ENCODE data around the gene IRF2.
A peak's percentile ranks its signal among the peaks of the same experiment; 100 is the strongest.

The IRF2 gene

GRCh38 chr4:184368290-184368689 lies 106.1 kb downstream of the IRF2 start:
- DNase-seq (ENCODE audit: low read depth): no peak

GRCh38 chr4:184364100-184364921 lies 110.0 kb downstream of the IRF2 start:
- no peak for DNase-seq (ENCODE audit: low read depth)

- DNase-seq (ENCODE audit: low read depth): no peak
Observed at GRCh38 chr4:184363258-184363657, 111.1 kb downstream of the IRF2 start.

GRCh38 chr4:184362396-184362795 lies 112.0 kb downstream of the IRF2 start:
- no peak for DNase-seq (ENCODE audit: low read depth)

- DNase-seq (ENCODE audit: low read depth): peak; percentile 32
Observed at GRCh38 chr4:184361443-184361842, 112.9 kb downstream of the IRF2 start.

GRCh38 chr4:184359888-184360287 lies 114.5 kb downstream of the IRF2 start:
- no peak for DNase-seq (ENCODE audit: low read depth)

GRCh38 chr4:184358521-184359232 lies 115.7 kb downstream of the IRF2 start:
- no peak for DNase-seq (ENCODE audit: low read depth)

- no peak for DNase-seq (ENCODE audit: low read depth)
Observed at GRCh38 chr4:184357772-184358171, 116.6 kb downstream of the IRF2 start.

GRCh38 chr4:184357165-184357564 lies 117.2 kb downstream of the IRF2 start:
- no peak for DNase-seq (ENCODE audit: low read depth)

GRCh38 chr4:184356366-184356765 lies 118.0 kb downstream of the IRF2 start:
- DNase-seq (ENCODE audit: low read depth): no peak

- no peak for DNase-seq (ENCODE audit: low read depth)
Observed at GRCh38 chr4:184355857-184356256, 118.5 kb downstream of the IRF2 start.

- peak; percentile 46 for DNase-seq (ENCODE audit: low read depth)
Observed at GRCh38 chr4:184355111-184355604, 119.2 kb downstream of the IRF2 start.

GRCh38 chr4:184352891-184353290 lies 121.5 kb downstream of the IRF2 start:
- DNase-seq (ENCODE audit: low read depth): no peak

- DNase-seq (ENCODE audit: low read depth): no peak
Observed at GRCh38 chr4:184351560-184352451, 122.5 kb downstream of the IRF2 start.

GRCh38 chr4:184350964-184351363 lies 123.4 kb downstream of the IRF2 start:
- DNase-seq (ENCODE audit: low read depth): no peak

GRCh38 chr4:184350213-184350817 lies 124.0 kb downstream of the IRF2 start:
- DNase-seq (ENCODE audit: low read depth): no peak

- no peak for DNase-seq (ENCODE audit: low read depth)
Observed at GRCh38 chr4:184349283-184350039, 124.9 kb downstream of the IRF2 start.

- DNase-seq (ENCODE audit: low read depth): peak; percentile 22
Observed at GRCh38 chr4:184348311-184349233, 125.8 kb downstream of the IRF2 start.

- peak; percentile 31 for DNase-seq (ENCODE audit: low read depth)
Observed at GRCh38 chr4:184347251-184348239, 126.8 kb downstream of the IRF2 start.

Data from fibroblast of the conjunctiva (primary cell).